ENCODE data around the gene PCDHA8. TPM values are rescaled to one million over a fixed set of nuclear protein-coding genes. Genes with fewer than 3 reads are reported as not detected.

Gene PCDHA8
- total RNA-seq, 2 experiments from 2014 or later, result not detected

Other genes with a start within 250 kb of the PCDHA8 start
- gene CD14, start 208.0 kb upstream of the PCDHA8 start, total RNA-seq, result under 1 TPM; 0.66 to 0.77 TPM
- gene TMCO6, start 201.7 kb upstream of the PCDHA8 start, total RNA-seq, result 10 to 100 TPM; 35.5 to 38.1 TPM
- gene NDUFA2, start 193.6 kb upstream of the PCDHA8 start, total RNA-seq, result 10 to 100 TPM; 70.9 to 72.6 TPM
- 100 to 1,000 TPM; 118 to 121 TPM for gene IK, start 193.4 kb upstream of the PCDHA8 start, total RNA-seq
- 10 to 100 TPM; 34.2 to 34.7 TPM for gene WDR55, start 176.3 kb upstream of the PCDHA8 start, total RNA-seq
- gene DND1, start 167.6 kb upstream of the PCDHA8 start, total RNA-seq, result 1 to 10 TPM; 2.5 to 2.9 TPM
- gene HARS1, start 149.8 kb upstream of the PCDHA8 start, total RNA-seq, result 10 to 100 TPM; 69.7 to 74.2 TPM
- gene HARS2, start 149.7 kb upstream of the PCDHA8 start, total RNA-seq, result 10 to 100 TPM; 32.3 to 35.3 TPM
- 10 to 100 TPM; 56.1 to 56.9 TPM for gene ZMAT2, start 140.7 kb upstream of the PCDHA8 start, total RNA-seq
- not detected for gene PCDHA1, start 55.0 kb upstream of the PCDHA8 start, total RNA-seq
- not detected for gene PCDHA2, start 46.3 kb upstream of the PCDHA8 start, total RNA-seq
- gene PCDHA3, start 40.1 kb upstream of the PCDHA8 start, total RNA-seq, result not detected
- gene PCDHA4, start 34.1 kb upstream of the PCDHA8 start, total RNA-seq, result not detected
- not detected for gene PCDHA5, start 19.6 kb upstream of the PCDHA8 start, total RNA-seq
- gene PCDHA6, start 13.2 kb upstream of the PCDHA8 start, total RNA-seq, result not detected
- not detected for gene PCDHA7, start 6.9 kb upstream of the PCDHA8 start, total RNA-seq
- gene PCDHA9, start 7.2 kb downstream of the PCDHA8 start, total RNA-seq, result not detected
- gene PCDHA10, start 14.7 kb downstream of the PCDHA8 start, total RNA-seq, result not detected
- not detected for gene PCDHA11, start 27.8 kb downstream of the PCDHA8 start, total RNA-seq
- not detected for gene PCDHA12, start 34.1 kb downstream of the PCDHA8 start, total RNA-seq
- gene PCDHA13, start 40.9 kb downstream of the PCDHA8 start, total RNA-seq, result not detected
- not detected for gene PCDHAC1, start 85.1 kb downstream of the PCDHA8 start, total RNA-seq
- not detected for gene PCDHAC2, start 125.3 kb downstream of the PCDHA8 start, total RNA-seq
- not detected for gene PCDHB1, start 210.2 kb downstream of the PCDHA8 start, total RNA-seq